HEK293T (cell line): ENCODE measurements around the gene NTPCR.
"Not testable (repeated sequence)": the region's sequence is repeated elsewhere in the genome, so short reads cannot be mapped to it uniquely, and the experiment has no call there.

ENCODE experiments used
- CTCF ChIA-PET: fragments of 350-600 bp; formaldehyde crosslinking; extraction: SDS; loops from one replicate; lab custom pipeline; 2021; ENCODE audit warnings: antibody characterized with exemption, inconsistent platforms; lab: Yijun Ruan, JAX
- POLR2A ChIA-PET: fragments of 350-600 bp; formaldehyde crosslinking; extraction: SDS; loops from one replicate; lab custom pipeline; 2020; ENCODE audit warnings: antibody characterized with exemption, inconsistent platforms; lab: Yijun Ruan, JAX
- DNase-seq: peaks from one replicate; pipeline ENCODE4 v3.0.0; 2012; ENCODE audit warnings: mixed read lengths; ENCODE audit errors: extremely low spot score
- ARNT ChIP-seq: fragments of 450-650 bp; IDR thresholded peaks from 2 replicates; pipeline ENCODE4 v1.6.1; 2017; ENCODE audit warnings: mild to moderate bottlenecking
- BHLHE40 ChIP-seq: fragments of 450-650 bp; IDR thresholded peaks from 2 replicates; pipeline ENCODE4 v1.6.1; 2016; ENCODE audit warnings: mild to moderate bottlenecking, moderate library complexity, borderline replicate concordance
- CTBP1 ChIP-seq: fragments of 450-650 bp; IDR thresholded peaks from 2 replicates; pipeline ENCODE4 v1.6.1; 2016; ENCODE audit warnings: borderline replicate concordance
- ELF4 ChIP-seq: fragments of 450-650 bp; IDR thresholded peaks from 2 replicates; pipeline ENCODE4 v1.6.1; 2017; ENCODE audit warnings: antibody characterized with exemption
- FOXA1 ChIP-seq: fragments of 450-650 bp; IDR thresholded peaks from 2 replicates; pipeline ENCODE4 v1.6.1; 2016; ENCODE audit warnings: mild to moderate bottlenecking
- FOXK2 ChIP-seq: fragments of 450-650 bp; IDR thresholded peaks from 2 replicates; pipeline ENCODE4 v1.6.1; 2016; ENCODE audit warnings: mild to moderate bottlenecking
- FOXM1 ChIP-seq: fragments of 450-650 bp; IDR thresholded peaks from 2 replicates; pipeline ENCODE4 v1.6.1; 2017; ENCODE audit warnings: mild to moderate bottlenecking, borderline replicate concordance
- HDGF ChIP-seq: fragments of 450-650 bp; IDR thresholded peaks from 2 replicates; pipeline ENCODE4 v1.6.1; 2017; ENCODE audit warnings: antibody characterized with exemption, borderline replicate concordance
- L3MBTL2 ChIP-seq: fragments of 450-650 bp; conservative IDR thresholded peaks from 2 replicates; pipeline ENCODE4 v1.6.1; 2016; ENCODE audit warnings: mild to moderate bottlenecking
- LEF1 ChIP-seq: fragments of 450-650 bp; IDR thresholded peaks from 2 replicates; pipeline ENCODE4 v1.6.1; 2017; ENCODE audit warnings: mild to moderate bottlenecking, borderline replicate concordance
- NFRKB ChIP-seq: fragments of 450-650 bp; IDR thresholded peaks from 2 replicates; pipeline ENCODE4 v1.6.1; 2016; ENCODE audit warnings: mild to moderate bottlenecking, moderate library complexity
- SP1 ChIP-seq: fragments of 450-650 bp; IDR thresholded peaks from 2 replicates; pipeline ENCODE4 v1.6.1; 2017
- SUZ12 ChIP-seq: fragments of 450-650 bp; IDR thresholded peaks from 2 replicates; pipeline ENCODE4 v1.6.1; 2016; ENCODE audit warnings: mild to moderate bottlenecking
- TARDBP ChIP-seq: fragments of 450-650 bp; IDR thresholded peaks from 2 replicates; pipeline ENCODE4 v1.6.1; 2016
- ZNF384 ChIP-seq: fragments of 450-650 bp; IDR thresholded peaks from 2 replicates; pipeline ENCODE4 v1.6.1; 2016
- TF ChIP-seq, protein P1 (sequence below): fragments of 450-650 bp; IDR thresholded peaks from 2 replicates; pipeline ENCODE4 v1.6.1; 2016

The NTPCR gene

DNA sequence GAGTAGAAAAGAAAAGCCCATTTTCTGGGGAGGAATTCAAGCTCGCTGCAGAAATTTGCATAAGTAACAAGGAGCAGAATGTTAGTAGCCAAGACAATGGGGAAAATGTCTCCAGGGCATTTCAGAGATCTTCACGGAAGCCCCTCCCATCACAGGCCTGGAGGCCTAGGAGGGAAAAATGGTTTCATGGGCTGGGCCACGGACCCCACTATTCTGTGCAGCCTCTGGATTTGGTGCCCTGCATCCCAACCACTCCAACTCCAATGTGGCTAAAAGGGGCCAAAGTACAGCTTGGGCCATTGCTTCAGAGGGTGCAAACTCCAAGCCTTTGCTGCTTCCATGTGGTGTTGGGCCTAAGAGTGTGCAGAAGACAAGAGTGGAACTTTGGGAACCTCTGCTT lies 43.1 kb downstream of the NTPCR start:
- DNase-seq: no peak
- CTCF ChIA-PET: no interaction called here
- POLR2A ChIA-PET: no interaction called here

DNA sequence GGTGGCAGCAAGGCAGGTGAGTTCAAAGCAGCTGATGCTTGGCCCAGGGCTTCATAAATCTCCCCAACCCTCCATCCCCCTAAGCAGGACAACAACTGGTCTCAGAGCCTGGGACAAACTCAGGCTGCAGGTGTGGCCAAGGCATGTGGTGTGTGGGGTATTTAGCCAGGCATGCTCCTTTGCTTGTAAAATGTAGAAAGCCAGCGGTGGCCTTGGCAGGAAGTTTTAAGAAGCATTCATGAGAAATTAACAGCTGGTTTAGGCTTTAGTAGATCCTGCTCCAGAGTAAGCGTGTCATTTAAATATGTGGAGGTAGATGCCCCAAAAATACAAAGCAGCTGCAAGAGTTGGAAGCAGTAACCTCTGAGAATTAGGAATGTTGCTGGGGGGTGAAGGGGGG lies 44.8 kb downstream of the NTPCR start:
- ChIA-PET CTCF (no interaction called here), POLR2A (no interaction called here)
- TF ChIP-seq ELF4: no peak
- DNase-seq: no peak

More for the DNA sequence above, 43.1 kb downstream of the NTPCR start:
- TF ChIP-seq HDGF: no peak
- TF ChIP-seq TARDBP: no peak
- no peak for TF ChIP-seq SUZ12
- no peak for TF ChIP-seq CTBP1
- TF ChIP-seq L3MBTL2: no peak
- no peak for TF ChIP-seq SP1
- TF ChIP-seq LEF1: no peak
- TF ChIP-seq, protein P1, sequence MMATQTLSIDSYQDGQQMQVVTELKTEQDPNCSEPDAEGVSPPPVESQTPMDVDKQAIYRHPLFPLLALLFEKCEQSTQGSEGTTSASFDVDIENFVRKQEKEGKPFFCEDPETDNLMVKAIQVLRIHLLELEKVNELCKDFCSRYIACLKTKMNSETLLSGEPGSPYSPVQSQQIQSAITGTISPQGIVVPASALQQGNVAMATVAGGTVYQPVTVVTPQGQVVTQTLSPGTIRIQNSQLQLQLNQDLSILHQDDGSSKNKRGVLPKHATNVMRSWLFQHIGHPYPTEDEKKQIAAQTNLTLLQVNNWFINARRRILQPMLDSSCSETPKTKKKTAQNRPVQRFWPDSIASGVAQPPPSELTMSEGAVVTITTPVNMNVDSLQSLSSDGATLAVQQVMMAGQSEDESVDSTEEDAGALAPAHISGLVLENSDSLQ: no peak
- no peak for TF ChIP-seq FOXA1
- no peak for TF ChIP-seq FOXK2
- no peak for TF ChIP-seq ARNT
- no peak for TF ChIP-seq BHLHE40
- no peak for TF ChIP-seq NFRKB
- no peak for TF ChIP-seq FOXM1
- no peak for TF ChIP-seq ELF4
- no peak for TF ChIP-seq ZNF384

DNA sequence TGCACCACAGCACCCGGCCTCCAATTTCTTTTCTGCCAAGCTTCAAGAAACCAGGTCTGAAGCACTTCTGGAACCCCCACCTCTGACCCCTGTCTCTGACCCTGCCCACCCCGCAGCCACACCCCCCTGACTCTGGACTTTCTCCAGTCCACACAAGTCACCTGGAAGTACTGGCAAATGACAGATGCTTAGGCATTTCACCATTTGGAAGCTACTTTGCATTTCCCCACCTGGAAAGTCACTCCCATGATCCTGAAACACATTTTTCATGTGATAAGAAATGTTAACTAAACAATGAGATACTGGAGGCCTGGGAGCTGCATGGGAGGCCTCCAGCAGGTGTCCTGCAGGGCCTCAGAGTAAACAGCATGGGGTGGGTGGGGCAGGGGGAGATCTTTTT lies 45.7 kb downstream of the NTPCR start:
- no peak for DNase-seq
- TF ChIP-seq ARNT: no peak
- no peak for TF ChIP-seq BHLHE40
- no peak for TF ChIP-seq FOXM1
- no peak for TF ChIP-seq ZNF384
- no peak for TF ChIP-seq SP1
- TF ChIP-seq L3MBTL2: no peak
- no peak for TF ChIP-seq LEF1
- no peak for TF ChIP-seq CTBP1
- POLR2A ChIA-PET: no interaction called here
- CTCF ChIA-PET: no interaction called here

DNA sequence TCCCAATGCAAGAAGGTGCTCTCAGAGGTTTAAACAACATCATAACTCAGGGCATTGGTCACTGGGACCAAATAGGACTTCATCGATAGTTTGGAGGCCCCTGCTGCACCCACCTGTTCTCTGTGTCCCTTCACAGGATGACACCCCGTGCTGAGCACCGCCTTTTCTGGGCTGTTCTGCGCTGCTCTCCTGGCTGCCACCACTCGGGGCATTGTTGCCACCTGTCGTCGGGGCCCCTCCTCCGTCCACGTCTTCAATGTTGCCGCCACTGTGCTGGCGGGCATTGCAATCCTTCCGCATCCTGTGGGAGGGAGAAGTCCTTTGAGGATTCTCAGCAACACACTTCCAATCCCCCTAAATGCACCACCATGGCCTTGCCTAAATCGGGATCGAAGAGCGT lies 47.7 kb downstream of the NTPCR start:
- no peak for DNase-seq
- TF ChIP-seq TARDBP: no peak
- no peak for TF ChIP-seq CTBP1
- no peak for TF ChIP-seq FOXA1
- TF ChIP-seq ZNF384: no peak
- TF ChIP-seq SP1: no peak
- no peak for TF ChIP-seq LEF1
- TF ChIP-seq L3MBTL2: no peak
- no peak for TF ChIP-seq FOXK2
- TF ChIP-seq NFRKB: no peak
- no peak for TF ChIP-seq BHLHE40
- no peak for TF ChIP-seq SUZ12
- no peak for TF ChIP-seq ELF4
- TF ChIP-seq, protein P1: no peak
- no peak for TF ChIP-seq ARNT
- no peak for TF ChIP-seq HDGF
- no peak for TF ChIP-seq FOXM1
- POLR2A ChIA-PET: no interaction called here
- CTCF ChIA-PET: no interaction called here

DNA sequence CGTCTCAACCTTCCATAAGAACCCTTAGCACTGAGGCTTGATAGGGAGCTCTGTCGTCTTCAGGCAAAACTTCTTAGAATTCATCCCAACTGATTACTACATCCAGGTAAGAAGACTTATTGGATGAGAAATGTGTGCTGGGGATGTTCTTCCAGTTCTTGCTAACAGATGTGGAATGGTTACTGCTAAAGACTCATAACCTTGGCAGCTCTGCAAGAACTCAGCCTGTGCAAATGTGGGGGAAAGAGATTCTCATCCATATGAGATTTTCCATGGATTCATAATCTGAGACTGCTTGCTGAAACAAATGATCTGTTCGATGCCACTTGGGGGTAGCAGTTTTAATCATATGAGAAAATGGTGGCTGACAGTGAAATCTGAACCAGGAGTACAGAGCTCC lies 48.2 kb downstream of the NTPCR start:
- no peak for DNase-seq
- TF ChIP-seq CTBP1: no peak
- no peak for TF ChIP-seq LEF1
- TF ChIP-seq FOXA1: no peak
- no peak for TF ChIP-seq L3MBTL2
- TF ChIP-seq BHLHE40: no peak
- TF ChIP-seq ARNT: no peak
- no peak for TF ChIP-seq NFRKB
- no peak for TF ChIP-seq ZNF384
- no peak for TF ChIP-seq SP1
- TF ChIP-seq SUZ12: no peak
- no peak for TF ChIP-seq FOXK2
- no peak for TF ChIP-seq ELF4
- TF ChIP-seq, protein P1: no peak
- no peak for TF ChIP-seq TARDBP
- no peak for TF ChIP-seq HDGF
- no peak for TF ChIP-seq FOXM1
- ChIA-PET POLR2A (no interaction called here), CTCF (no interaction called here)

DNA sequence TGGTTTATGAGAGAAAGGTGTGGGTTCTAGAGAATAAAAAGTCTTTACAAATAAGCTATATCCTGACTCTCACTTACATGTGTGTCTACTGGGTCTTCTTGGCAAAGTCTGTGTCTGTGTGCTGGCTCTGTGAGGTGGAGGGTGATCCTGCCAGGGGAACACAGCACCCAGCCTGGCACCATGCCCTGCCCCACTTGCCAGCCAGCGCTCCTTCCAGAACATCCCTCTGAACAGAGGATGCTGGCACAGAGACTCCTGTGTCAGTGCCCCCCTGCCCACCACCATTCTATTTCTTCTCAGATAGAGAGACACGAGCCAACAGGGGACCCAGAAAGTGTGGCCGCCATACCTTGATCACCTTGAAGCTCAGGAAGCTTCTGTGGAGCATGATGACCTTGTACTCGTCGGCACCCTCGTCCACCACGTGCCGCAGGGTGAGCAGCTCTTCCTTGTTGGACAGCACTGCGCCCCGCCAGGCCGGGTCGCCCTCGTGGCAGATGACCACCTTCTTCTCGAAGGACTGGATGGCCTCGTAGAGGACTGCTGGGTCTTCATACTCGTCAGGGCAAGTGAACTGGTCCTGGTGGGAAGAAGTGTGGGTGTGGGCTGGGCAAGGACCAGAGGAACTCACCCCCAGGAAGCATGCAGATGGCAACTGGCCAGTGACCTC lies 49.7 kb downstream of the NTPCR start:
- ChIA-PET POLR2A (no interaction called here), CTCF (no interaction called here)
- no peak for DNase-seq
- TF ChIP-seq TARDBP: no peak

DNA sequence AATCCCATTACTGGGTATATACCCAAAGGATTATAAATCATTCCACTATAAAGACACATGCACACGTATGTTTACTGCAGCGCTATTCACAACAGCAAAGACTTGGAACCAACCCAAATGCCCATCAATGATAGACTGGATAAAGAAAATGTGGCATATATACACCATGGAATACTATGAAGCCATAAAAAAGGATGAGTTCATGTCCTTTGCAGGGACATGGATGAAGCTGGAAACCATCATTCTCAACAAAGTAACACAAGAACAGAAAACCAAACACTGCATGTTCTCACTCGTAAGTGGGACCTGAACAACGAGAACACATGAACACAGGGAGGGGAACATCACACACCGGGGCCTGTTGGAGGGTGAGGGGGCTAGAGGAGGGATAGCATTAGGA lies 53.2 kb downstream of the NTPCR start:
- POLR2A ChIA-PET, CTCF ChIA-PET: not testable (repeated sequence)

More for the DNA sequence above, 53.2 kb downstream of the NTPCR start:
- not testable (repeated sequence) for DNase-seq
